ENCODE data around the gene INPP4A.

INPP4A gene

DNA sequence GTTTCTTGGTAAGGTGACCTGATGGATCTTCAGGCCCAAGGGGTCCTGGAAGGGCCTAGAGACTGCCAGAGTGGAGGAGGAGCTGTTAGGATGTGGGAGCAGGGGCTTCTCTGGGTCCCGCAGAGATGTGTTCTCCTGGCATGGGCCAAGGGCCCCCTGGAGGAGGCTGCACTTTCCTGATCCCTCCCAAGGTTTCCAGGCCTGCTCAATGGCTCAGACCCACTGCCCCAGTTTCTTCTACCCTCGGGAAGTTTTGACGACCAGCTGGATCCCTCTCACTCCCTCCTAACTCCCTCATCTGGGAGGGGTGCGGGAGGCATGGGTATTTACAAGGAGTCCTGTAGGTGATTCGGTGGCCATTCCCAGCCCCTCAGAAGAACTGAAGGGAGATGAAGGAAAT, 127.6 kb downstream of the INPP4A start:
- TF ChIP-seq, protein P1, sequence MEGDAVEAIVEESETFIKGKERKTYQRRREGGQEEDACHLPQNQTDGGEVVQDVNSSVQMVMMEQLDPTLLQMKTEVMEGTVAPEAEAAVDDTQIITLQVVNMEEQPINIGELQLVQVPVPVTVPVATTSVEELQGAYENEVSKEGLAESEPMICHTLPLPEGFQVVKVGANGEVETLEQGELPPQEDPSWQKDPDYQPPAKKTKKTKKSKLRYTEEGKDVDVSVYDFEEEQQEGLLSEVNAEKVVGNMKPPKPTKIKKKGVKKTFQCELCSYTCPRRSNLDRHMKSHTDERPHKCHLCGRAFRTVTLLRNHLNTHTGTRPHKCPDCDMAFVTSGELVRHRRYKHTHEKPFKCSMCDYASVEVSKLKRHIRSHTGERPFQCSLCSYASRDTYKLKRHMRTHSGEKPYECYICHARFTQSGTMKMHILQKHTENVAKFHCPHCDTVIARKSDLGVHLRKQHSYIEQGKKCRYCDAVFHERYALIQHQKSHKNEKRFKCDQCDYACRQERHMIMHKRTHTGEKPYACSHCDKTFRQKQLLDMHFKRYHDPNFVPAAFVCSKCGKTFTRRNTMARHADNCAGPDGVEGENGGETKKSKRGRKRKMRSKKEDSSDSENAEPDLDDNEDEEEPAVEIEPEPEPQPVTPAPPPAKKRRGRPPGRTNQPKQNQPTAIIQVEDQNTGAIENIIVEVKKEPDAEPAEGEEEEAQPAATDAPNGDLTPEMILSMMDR (conservative IDR thresholded peaks at IDR 0.05), result no peak
- H3K27ac ChIP-seq, result no peak overlapping the region

DNA sequence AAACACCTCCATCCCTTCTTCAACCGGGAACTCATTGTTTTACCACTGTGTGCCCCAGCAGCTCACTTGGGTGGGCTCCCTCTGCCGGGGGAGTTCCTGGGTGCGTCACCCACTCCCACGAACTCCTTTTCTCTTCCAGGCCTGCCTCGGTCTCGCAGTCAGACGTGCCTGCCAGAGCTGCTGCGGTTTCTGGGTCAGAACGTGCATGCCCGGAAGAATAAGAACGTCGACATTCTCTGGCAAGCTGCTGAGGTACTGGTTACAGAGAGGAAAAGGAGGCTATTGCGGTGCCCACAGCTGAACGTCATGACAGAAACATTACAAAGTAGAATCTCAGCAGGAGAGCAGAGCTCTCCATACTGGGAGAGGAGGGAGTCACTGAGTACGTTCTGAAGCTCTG, 128.0 kb downstream of the INPP4A start:
- H3K27ac ChIP-seq, result no peak overlapping the region
- TF ChIP-seq, protein P1 (conservative IDR thresholded peaks at IDR 0.05), result no peak

DNA sequence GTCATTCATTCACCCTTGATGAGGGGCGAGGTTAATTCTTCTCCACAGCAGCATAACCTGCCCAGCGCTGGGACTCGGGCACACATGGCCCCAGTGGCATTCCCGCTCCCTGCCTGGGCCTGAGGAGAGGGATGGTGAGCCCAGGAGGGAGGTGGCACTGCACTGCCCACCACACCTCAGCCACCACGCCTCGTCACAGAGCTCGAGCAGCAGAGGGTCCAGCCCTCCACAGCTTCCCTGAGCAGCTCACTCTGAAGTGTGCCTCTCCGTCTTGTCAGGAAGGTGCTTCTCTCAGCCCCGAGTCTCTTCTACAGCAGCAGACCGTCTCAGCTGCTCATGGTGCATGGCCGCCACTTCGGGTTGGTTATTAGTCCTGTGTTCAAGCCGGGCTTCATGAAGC, 128.8 kb downstream of the INPP4A start:
- TF ChIP-seq, protein P1 (conservative IDR thresholded peaks at IDR 0.05), result no peak
- no peak overlapping the region for H3K27ac ChIP-seq

DNA sequence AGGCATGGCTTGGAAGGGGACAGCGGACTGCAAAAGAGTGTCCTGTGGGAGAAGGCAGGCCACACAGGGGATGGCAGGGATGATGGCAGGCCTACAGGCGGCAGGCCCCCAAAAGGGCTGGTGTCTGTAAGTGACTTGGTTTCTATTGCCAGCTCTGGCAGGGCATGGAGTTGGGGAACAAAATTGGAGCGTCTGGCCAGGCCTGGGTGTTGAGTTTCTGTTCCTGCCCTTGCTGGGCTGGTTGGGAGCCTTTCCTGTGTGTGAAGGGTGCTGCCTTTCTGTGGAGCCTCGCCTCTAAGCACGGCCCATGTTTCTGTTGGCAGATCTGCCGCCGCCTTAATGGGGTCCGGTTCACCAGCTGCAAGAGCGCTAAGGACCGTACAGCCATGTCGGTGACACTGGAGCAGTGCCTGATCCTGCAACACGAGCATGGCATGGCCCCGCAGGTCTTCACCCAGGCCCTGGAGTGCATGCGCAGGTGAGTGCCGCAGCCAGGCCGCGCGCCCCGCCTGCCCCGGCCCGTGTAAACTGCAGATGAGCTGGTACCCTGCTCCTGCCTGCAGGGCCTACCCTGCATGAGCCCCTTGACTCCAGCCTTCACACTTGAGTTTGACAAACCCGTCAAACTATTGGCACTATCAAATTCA, 132.1 kb downstream of the INPP4A start:
- H3K27ac ChIP-seq, result no peak overlapping the region
- TF ChIP-seq, protein P1 (conservative IDR thresholded peaks at IDR 0.05), result no peak

DNA sequence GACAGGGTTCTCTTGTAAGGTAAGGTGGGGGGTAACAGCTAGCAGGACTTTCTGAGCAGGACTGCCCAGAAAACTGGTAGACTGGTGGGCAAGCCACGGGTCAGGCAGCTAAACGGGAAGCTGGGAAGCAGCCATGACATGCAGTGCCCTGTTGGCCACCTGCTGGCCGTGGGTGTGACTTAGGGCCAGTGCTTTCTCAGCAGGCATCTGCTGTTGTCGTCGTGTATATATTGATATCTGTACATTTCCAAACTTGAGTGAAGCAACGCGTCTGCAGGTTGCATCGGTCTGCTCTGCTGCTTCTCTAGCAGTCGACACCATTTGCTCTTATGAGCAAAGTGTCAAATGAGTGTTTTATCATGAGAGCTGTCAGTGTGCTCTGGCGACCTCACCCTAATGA, 132.7 kb downstream of the INPP4A start:
- TF ChIP-seq, protein P1 (conservative IDR thresholded peaks at IDR 0.05), result peak; percentile 60

DNA sequence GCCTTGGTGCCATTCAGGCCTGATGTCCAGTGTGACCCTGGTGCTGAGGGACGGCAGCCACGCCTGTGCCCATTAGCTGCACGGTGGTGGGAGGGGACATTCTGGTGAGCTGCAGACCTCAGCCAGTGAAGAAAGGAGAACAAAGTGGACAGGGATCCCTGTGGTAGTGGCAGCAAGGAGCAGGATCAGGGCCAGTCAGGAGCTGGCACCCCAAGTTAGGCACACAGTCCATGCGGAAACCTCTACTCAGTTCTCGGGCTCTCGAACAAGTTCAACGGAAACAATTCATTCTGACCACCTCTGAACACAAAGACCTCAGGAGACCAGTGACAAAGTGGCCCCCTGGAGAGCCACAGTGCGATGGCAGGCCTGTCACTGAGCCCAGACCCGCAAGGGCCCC, 133.6 kb downstream of the INPP4A start:
- TF ChIP-seq, protein P1 (conservative IDR thresholded peaks at IDR 0.05), result no peak
- no peak overlapping the region for H3K27ac ChIP-seq

More for the DNA sequence above, 132.7 kb downstream of the INPP4A start:
- no peak overlapping the region for H3K27ac ChIP-seq

DNA sequence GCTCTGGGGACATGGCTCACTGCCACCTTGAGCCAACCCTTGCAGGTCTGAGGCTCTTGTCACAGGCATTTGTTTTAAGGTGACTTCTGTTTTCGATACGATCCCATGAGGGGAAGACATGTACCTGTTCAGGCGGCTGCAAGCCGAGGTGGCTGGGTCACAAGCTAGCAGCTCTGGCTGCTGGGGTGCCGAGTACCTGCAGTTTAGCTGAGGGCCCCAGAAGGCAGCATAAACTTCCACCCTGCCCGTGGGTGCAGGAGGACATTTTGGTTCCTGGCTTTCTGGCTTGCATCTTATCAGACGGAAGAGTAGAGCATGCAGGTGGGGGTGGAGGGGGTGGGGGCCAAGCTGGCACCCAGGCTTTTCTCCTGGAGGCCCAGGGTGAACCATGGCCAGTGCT, 135.3 kb downstream of the INPP4A start:
- TF ChIP-seq, protein P1 (conservative IDR thresholded peaks at IDR 0.05), result no peak
- no peak overlapping the region for H3K27ac ChIP-seq
